GM12878 (cell line): ENCODE data around the gene RCAN2. TPM values are rescaled to one million over a fixed set of nuclear protein-coding genes. Genes with fewer than 3 reads are reported as not detected.

Source experiments
- ATAC-seq: fragments of 200-7000 bp; cut with Tn5 transposase; 3 replicates; pipeline ENCODE4 v1.9.1; 2020; ENCODE audit warnings: mild to moderate bottlenecking, moderate library complexity
- BruUV-seq: library from RNA; stranded (reverse); fragments of 400-500 nt; replicated peaks from 2 replicates; lab custom pipeline; 2021; lab: Mats Ljungman, UMichigan
- CTCF ChIA-PET: fragments of 300-600 bp; sonication (Branson Sonifier 250); formaldehyde crosslinking; extraction: SDS; loops from one replicate; lab custom pipeline; 2021; ENCODE audit warnings: inconsistent platforms; lab: Yijun Ruan, JAX
- POLR2A ChIA-PET: fragments of 350-600 bp; formaldehyde crosslinking; extraction: SDS; loops from one replicate; lab custom pipeline; 2021; ENCODE audit warnings: inconsistent platforms; lab: Charles Lee
- RAD21 ChIA-PET: fragments of 300-600 bp; sonication (Branson Sonifier 250); formaldehyde crosslinking; loops from one replicate; lab custom pipeline; 2023; ENCODE audit warnings: antibody characterized with exemption; ENCODE audit not compliant: unreplicated experiment; lab: Charles Lee
- SMC1A ChIA-PET: fragments of 300-600 bp; sonication (Branson Sonifier 250); formaldehyde crosslinking; loops from one replicate; lab custom pipeline; 2023; ENCODE audit not compliant: unreplicated experiment, uncharacterized antibody; lab: Charles Lee
- DNase-seq: peaks from one replicate; pipeline ENCODE4 v3.0.0-alpha.2; 2011; ENCODE audit warnings: low read depth, low spot score
- FAIRE-seq: peaks from 3 replicates; lab custom pipeline; 2011; peaks lifted over from hg19 to GRCh38; lab: Jason Lieb, UNC
- H2AFZ ChIP-seq: 2 replicates; pipeline ENCODE4 v1.6.0; 2011; ENCODE audit warnings: low read depth, low read length, control low read depth; ENCODE audit not compliant: control insufficient read depth
- H3K27ac ChIP-seq: 2 replicates; pipeline ENCODE4 v1.5.1; 2011; ENCODE audit warnings: control low read depth; ENCODE audit not compliant: control insufficient read depth, insufficient read depth
- H3K27me3 ChIP-seq, 2 experiments: replicated peaks in 1 of 2; 2 replicates each; pipeline versions ENCODE4 v1.6.0 to v1.6.1; 2011; ENCODE audit warnings: low read length in 1 of 2; ENCODE audit not compliant: control insufficient read depth in 2 of 2, insufficient read depth in 2 of 2
- H3K36me3 ChIP-seq, 2 experiments: 2 replicates each; pipeline ENCODE4 v1.5.1; 2011; ENCODE audit warnings: low read length in 1 of 2; ENCODE audit not compliant: control insufficient read depth in 2 of 2, insufficient read depth in 2 of 2
- H3K4me1 ChIP-seq: 2 replicates; pipeline ENCODE4 v1.6.1; 2011; ENCODE audit warnings: mild to moderate bottlenecking, low read length, moderate library complexity, mixed read lengths; ENCODE audit not compliant: control insufficient read depth, insufficient read depth
- H3K4me2 ChIP-seq: 2 replicates; pipeline ENCODE4 v1.6.0; 2011; ENCODE audit warnings: control low read depth; ENCODE audit not compliant: control insufficient read depth, insufficient read depth
- H3K4me3 ChIP-seq: fragments of 200-600 bp; sonication (generic); 2 replicates; pipeline ENCODE4 v1.5.1; 2016
- H3K79me2 ChIP-seq: 2 replicates; pipeline ENCODE4 v1.6.0; 2011; ENCODE audit warnings: low read length; ENCODE audit not compliant: control insufficient read depth, insufficient read depth
- H3K9ac ChIP-seq: 2 replicates; pipeline ENCODE4 v1.8.0; 2011; ENCODE audit warnings: low read length, control low read depth, mixed read lengths; ENCODE audit not compliant: control insufficient read depth, insufficient read depth
- H3K9me3 ChIP-seq: replicated peaks from 3 replicates; pipeline ENCODE4 v1.5.1; 2011; ENCODE audit warnings: mild to moderate bottlenecking, low read length; ENCODE audit not compliant: control insufficient read depth, insufficient read depth
- H4K20me1 ChIP-seq: 2 replicates; pipeline ENCODE4 v1.6.0; 2011; ENCODE audit not compliant: control insufficient read depth, insufficient read depth
- ATF3 ChIP-seq: IDR thresholded peaks from 2 replicates; pipeline ENCODE4 v1.6.1; 2011; ENCODE audit warnings: low read depth, mild to moderate bottlenecking, low read length, moderate library complexity, borderline replicate concordance; ENCODE audit errors: extremely low read depth
- CEBPZ ChIP-seq: fragments of 150-350 bp; IDR thresholded peaks from 2 replicates; pipeline ENCODE4 v1.6.1; 2016; ENCODE audit warnings: low read depth, low read length
- CREM ChIP-seq: IDR thresholded peaks from 2 replicates; pipeline ENCODE4 v1.6.1; 2014; ENCODE audit warnings: antibody characterized with exemption, low read depth
- ESRRA ChIP-seq: IDR thresholded peaks from 2 replicates; pipeline ENCODE4 v1.6.1; 2012; ENCODE audit warnings: mild to moderate bottlenecking, low read length, improper control_type of control experiment
- ETV6 ChIP-seq, 2 experiments: fragments of 450-650 bp in 1 of 2; IDR thresholded peaks in 1 of 2; conservative IDR thresholded peaks in 1 of 2; 2 replicates each; pipeline ENCODE4 v1.6.1; 2014; ENCODE audit warnings: antibody characterized with exemption in 1 of 2, borderline replicate concordance in 1 of 2, low read depth in 1 of 2, mild to moderate bottlenecking in 1 of 2, moderate library complexity in 1 of 2
- HCFC1 ChIP-seq: fragments of 150-350 bp; IDR thresholded peaks from 2 replicates; pipeline ENCODE4 v1.6.1; 2014; ENCODE audit warnings: low read length
- IRF4 ChIP-seq: IDR thresholded peaks from 2 replicates; pipeline ENCODE4 v1.6.1; 2011; ENCODE audit warnings: low read depth, low read length
- JUNB ChIP-seq: IDR thresholded peaks from 2 replicates; pipeline ENCODE4 v1.6.1; 2016; ENCODE audit warnings: antibody characterized with exemption, mild to moderate bottlenecking
- KAT2A ChIP-seq: conservative IDR thresholded peaks from 2 replicates; pipeline ENCODE4 v1.6.1; 2011; ENCODE audit warnings: low read depth, low read length; ENCODE audit not compliant: control insufficient read depth
- PML ChIP-seq: IDR thresholded peaks from 2 replicates; pipeline ENCODE4 v1.6.1; 2012; ENCODE audit warnings: low read length, inconsistent platforms
- SP1 ChIP-seq: IDR thresholded peaks from one replicate; pipeline ENCODE4 v1.6.1; 2011; ENCODE audit warnings: low read depth, low read length
- TAF1 ChIP-seq: IDR thresholded peaks from 2 replicates; pipeline ENCODE4 v1.6.1; 2011; ENCODE audit warnings: mild to moderate bottlenecking, low read depth, low read length, borderline replicate concordance
- TBL1XR1 ChIP-seq: IDR thresholded peaks from 2 replicates; pipeline ENCODE4 v1.6.1; 2012; ENCODE audit warnings: low read depth, low read length, improper control_type of control experiment
- TCF3 ChIP-seq: IDR thresholded peaks from 2 replicates; pipeline ENCODE4 v1.6.1; 2012; ENCODE audit warnings: low read depth, mild to moderate bottlenecking, low read length, borderline replicate concordance; ENCODE audit not compliant: insufficient read depth
- USF1 ChIP-seq: IDR thresholded peaks from 2 replicates; pipeline ENCODE4 v1.6.1; 2011; ENCODE audit warnings: borderline replicate concordance, low read depth, mild to moderate bottlenecking, moderate library complexity, mixed read lengths, low read length; ENCODE audit not compliant: insufficient read depth; ENCODE audit errors: extremely low read length
- ZBTB33 ChIP-seq: fragments of 450-650 bp; IDR thresholded peaks from 2 replicates; pipeline ENCODE4 v1.6.1; 2017; ENCODE audit warnings: mild to moderate bottlenecking
- ZNF274 ChIP-seq: IDR thresholded peaks from one replicate; pipeline ENCODE4 v1.8.0; 2011; ENCODE audit not compliant: insufficient read length, insufficient read depth
- ZNF622 ChIP-seq: fragments of 450-650 bp; IDR thresholded peaks from 2 replicates; pipeline ENCODE4 v1.6.1; 2017; ENCODE audit warnings: mild to moderate bottlenecking, inconsistent platforms
- WGBS: methylation state at CpG from one replicate; pipeline ENCODE4 v1.1.6; 2016; ENCODE audit warnings: low lambda C conversion rate; ENCODE audit not compliant: insufficient replicate concordance, insufficient coverage; ENCODE audit errors: missing lambda C conversion rate; 5-methylcytosine and 5-hydroxymethylcytosine counted together
- in situ Hi-C: fragments of 300-500 bp; cut with MboI; formaldehyde crosslinking; loops from 9 replicates; pipeline ENCODE4 v1.14.3; 2018; ENCODE audit warnings: mixed read lengths
- intact Hi-C: fragments of 100-400 bp; cut with micrococcal nuclease; formaldehyde crosslinking; loops from one replicate; pipeline ENCODE4 v1.14.2; 2022; ENCODE audit not compliant: unreplicated experiment
- polyA plus RNA-seq, 11 experiments: library from polyadenylated mRNA; depleted of rRNA in 4 of 11; unstranded in 6 of 11; stranded (reverse) in 5 of 11; fragments of >200 nt; fragmentation: Nextera tagmentation in 4 of 11; fragmentation: Illumina TruSeq in 1 of 11; extraction: Ambion mirVana in 4 of 11; extraction: Trizol in 1 of 11; gene quantifications; 1 replicate in 1 of 11; 2 replicates in 10 of 11; pipeline versions ENCODE4 v1.2.1 to v1.2.3, GENCODE V29; 2011 to 2016; ENCODE audit warnings: inconsistent platforms in 2 of 11, missing spikeins in 2 of 11, low read depth in 1 of 11
- total RNA-seq, 4 experiments: library from RNA; depleted of rRNA in 3 of 4; stranded (reverse); fragments of >200 nt in 3 of 4; fragmentation: Illumina TruSeq in 1 of 4; extraction: Trizol in 1 of 4; gene quantifications; 2 replicates each; pipeline versions ENCODE4 v1.2.1 to v1.2.3, GENCODE V29; 2013 to 2021

RCAN2 gene
- total and polyA plus RNA-seq, 10 of the 15 experiments (the other 5 are each of a cell fraction or from before 2014, with no cell fraction given): 0.06 TPM; not detected in 9

DNA sequence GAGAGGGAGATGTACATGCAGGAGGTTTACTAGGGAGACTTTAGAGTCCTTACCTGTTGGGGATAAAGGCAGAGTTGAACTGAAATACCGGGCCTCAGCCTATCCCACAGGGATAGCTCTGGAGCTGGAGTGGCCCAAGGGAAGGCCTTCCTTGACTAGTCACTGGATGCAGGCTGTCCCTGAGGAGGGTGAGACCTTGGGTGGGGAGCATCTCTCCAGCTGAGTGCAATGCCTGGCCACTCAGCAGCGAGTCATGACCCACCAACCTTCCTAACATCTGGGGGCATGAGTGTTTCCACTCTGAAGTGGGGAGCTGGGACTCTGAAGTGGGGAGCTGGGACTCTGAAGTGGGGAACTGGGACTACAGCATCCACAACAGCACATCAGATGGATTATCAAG is 274.4 kb downstream of the RCAN2 start (continued):
- TF ChIP-seq TAF1 (no peak), HCFC1 (no peak)
- TF ChIP-seq, all 136 proteins: peak for 0

DNA sequence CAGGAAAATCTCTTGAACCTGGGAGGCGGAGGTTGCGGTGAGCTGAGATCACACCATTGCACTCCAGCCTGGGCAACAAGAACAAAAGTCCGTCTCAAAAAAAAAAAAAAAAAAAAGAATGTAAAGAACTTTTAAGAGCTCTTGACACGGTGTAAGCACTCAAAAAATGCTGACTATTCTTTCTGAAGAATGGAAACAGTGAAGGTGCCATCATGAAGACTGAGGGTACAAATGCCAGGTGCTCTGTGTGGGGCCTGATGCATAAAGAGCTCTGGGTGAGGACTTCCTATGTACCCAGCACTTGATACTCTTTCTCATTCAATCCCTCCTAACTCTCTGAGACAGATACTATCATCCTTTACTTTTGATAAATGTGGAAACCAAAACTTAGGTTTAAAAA is 275.5 kb downstream of the RCAN2 start:
- peaks cover 29% of the 10 kb centered on the region for H3K4me1 ChIP-seq
- intact Hi-C loops (no loop called here), in situ Hi-C loops (no loop called here)
- DNase-seq (no peak), ATAC-seq (no peak), FAIRE-seq (no peak)
- ChIA-PET POLR2A (interaction anchor here (0.7 to 1.1 kb wide), 2 partner anchors 86 to 467 kb away, joined by 4 to 5 read pairs; partner anchors contain the start of gene ENPP4), SMC1A (interaction anchor here (0.6 to 1.0 kb wide), 3 partner anchors 125 to 162 kb away, joined by 3 to 5 read pairs (median 3); no protein-coding TSS in a partner anchor), CTCF (interaction anchor here (1.5 to 7.4 kb wide), 2 partner anchors 9 to 125 kb away, joined by 3 to 64 read pairs; no protein-coding TSS in a partner anchor), RAD21 (no interaction called here)
- no peak overlapping the region for H3K9ac ChIP-seq
- no peaks in the 10 kb centered on the region for H3K79me2 ChIP-seq
- peaks cover 3% of the 10 kb centered on the region; the same call in 2 of the 3 replicates for H3K9me3 ChIP-seq
- no peaks in the 10 kb centered on the region for H3K27me3 ChIP-seq
- WGBS: 57% methylated on average over 1 of the region's 4 CpGs
- H3K4me3 ChIP-seq: no peak overlapping the region
- H3K36me3 ChIP-seq: no peaks in the 10 kb centered on the region
- H3K4me2 ChIP-seq: no peak overlapping the region
- H4K20me1 ChIP-seq: no peaks in the 10 kb centered on the region
- no peak overlapping the region for H3K27ac ChIP-seq
- no TSS peak for BruUV-seq
- no peak overlapping the region for H2AFZ ChIP-seq
- TF ChIP-seq ZBTB33: no peak
- no peak for TF ChIP-seq ESRRA
- TF ChIP-seq ETV6 (conservative IDR thresholded peaks at IDR 0.05 in 1 of 2, IDR thresholded peaks at IDR 0.05 in 1 of 2; ENCODE audit: borderline replicate concordance in 1 of 2, low read depth in 1 of 2): no peak
- TF ChIP-seq CEBPZ: no peak
- no peak for TF ChIP-seq ATF3
- TF ChIP-seq ZNF274: no peak
- TF ChIP-seq IRF4: no peak
- no peak for TF ChIP-seq TBL1XR1
- TF ChIP-seq PML: no peak
- no peak for TF ChIP-seq TCF3
- TF ChIP-seq CREM: no peak
- TF ChIP-seq JUNB: no peak
- TF ChIP-seq ZNF622: no peak
- TF ChIP-seq KAT2A: no peak
- no peak for TF ChIP-seq SP1
- no peak for TF ChIP-seq USF1
